Fibroblast of skin of abdomen (primary cell): ENCODE results near the gene ERBB4.

Source experiments
- DNase-seq: peaks from one replicate; pipeline ENCODE4 v3.0.0-alpha.2; 2013

Gene ERBB4

DNA sequence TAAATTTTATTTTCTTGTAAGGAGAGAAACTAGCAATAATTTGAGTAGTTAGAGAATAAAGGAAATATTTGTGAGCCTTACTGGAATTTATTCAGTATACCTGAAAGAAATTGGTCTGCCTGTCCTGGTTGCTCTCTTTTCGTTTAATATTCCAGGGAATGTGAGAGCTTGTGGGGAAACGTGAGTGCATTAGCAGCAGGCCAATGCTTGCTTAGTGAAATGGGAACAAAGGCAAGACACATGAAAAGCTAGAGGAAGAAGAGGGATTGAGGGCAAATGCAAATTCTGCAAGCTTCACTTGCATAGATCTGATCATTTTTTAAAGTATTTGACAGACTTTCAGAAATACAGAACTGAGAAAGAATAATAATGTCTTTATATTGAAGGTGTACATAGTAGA lies 111.0 kb downstream of the ERBB4 start:
- no peak for DNase-seq

- DNase-seq: no peak
Observed at GRCh38 chr2:212426637-212427412, 111.8 kb downstream of the ERBB4 start.

DNA sequence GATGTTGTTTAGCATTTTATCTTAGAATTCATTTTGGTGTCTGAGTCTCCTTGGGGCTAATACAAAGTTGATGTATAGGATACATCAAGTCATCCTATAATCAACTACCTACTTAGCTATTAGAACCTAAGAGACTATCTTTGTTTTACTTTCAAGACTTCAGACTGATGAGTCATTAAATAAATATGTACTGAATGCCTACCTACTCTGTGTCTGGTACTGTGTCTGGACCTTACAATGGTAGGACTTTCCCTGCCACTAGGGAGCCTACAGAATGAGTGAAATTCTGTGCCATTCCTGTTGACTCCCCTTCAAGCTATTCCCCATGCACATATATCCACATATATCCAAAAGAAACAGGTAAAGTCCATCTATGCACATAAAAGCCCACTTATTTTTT lies 114.5 kb downstream of the ERBB4 start:
- DNase-seq: no peak

DNA sequence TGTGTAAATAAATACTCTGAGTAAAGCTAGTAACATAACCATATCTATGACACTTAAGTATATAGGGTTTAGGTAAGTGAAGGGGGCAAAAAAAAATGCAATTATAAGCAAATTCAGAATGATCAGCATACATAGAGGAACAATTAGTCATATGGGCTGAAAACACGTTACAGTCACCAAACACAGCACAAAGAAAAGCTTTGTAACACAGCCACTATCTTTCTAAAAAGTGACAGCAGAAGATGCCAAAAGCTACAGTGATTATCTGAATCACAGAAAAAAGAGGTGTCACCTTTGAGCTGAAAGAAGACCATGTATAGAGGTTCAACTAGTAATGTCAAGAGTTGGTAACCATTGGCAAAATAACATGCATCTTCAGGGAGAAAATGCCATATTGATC lies 115.5 kb downstream of the ERBB4 start:
- DNase-seq: no peak

- DNase-seq: peak; percentile 89
Observed at GRCh38 chr2:212421556-212422334, 116.9 kb downstream of the ERBB4 start.

GRCh38 chr2:212416086-212416485 lies 122.5 kb downstream of the ERBB4 start:
- DNase-seq: no peak

DNA sequence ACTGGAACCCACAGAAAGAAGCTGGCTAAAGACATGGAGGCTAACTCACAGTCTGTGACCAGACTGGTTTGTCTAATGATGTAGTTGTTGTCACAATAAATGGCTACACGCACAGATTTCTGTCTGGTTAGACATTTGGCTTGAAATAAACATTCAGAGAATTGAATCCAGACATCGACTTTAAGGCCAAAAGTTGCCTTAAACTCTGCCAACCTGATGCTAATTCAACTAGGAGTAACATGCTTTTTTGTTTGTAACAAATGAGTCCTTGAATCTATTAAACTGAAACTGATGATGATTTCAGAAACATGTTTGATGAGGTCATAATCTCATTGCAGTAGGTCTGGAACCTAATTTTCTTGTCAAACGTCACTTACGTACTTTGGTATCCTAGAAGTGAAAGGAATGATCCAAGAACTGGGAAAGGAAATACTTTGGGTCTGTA lies 123.8 kb downstream of the ERBB4 start:
- DNase-seq: peak; percentile 62

DNA sequence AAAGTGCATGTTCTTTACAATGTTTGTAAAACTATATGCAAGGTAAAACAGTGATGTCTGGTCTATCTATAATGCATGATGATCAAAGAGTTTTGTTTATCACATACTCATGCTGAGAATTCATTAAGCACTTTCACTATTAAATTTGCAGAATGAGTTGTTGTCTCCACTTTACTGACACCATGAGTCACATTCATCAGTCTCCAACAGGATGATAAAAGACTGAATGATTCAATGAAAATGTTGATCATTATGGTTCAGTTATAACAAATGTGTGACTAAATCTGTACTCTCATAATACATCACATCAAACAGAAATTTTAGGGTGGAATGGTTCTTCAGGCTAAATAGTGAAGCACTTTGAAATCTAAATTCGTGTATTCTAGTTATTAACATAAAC lies 129.0 kb downstream of the ERBB4 start:
- DNase-seq: no peak

DNA sequence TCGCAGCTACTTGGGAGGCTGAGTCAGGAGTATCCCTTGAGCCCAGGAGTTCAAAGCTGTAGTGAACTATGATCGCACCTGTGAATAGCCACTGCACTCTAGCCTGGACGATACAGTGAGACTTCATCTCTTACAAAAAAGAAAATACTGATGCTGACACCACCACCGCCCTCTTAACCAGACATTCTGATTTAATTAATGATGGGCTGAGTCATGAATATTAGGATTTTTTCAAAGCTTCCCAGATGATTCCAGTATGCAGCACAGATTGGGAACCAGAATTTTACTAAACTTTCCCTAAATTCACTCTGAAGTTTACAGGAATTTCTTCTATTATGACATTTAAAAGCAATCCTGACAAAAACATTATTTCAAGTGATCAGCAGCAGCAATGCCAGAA lies 130.1 kb downstream of the ERBB4 start:
- no peak for DNase-seq

GRCh38 chr2:212406716-212407115 lies 131.9 kb downstream of the ERBB4 start:
- no peak for DNase-seq

GRCh38 chr2:212402316-212402715 lies 136.3 kb downstream of the ERBB4 start:
- DNase-seq: no peak

GRCh38 chr2:212398316-212398715 lies 140.3 kb downstream of the ERBB4 start:
- no peak for DNase-seq

- DNase-seq: no peak
Observed at GRCh38 chr2:212392544-212392943, 146.1 kb downstream of the ERBB4 start.

GRCh38 chr2:212392043-212392442 lies 146.6 kb downstream of the ERBB4 start:
- peak; percentile 77 for DNase-seq

- DNase-seq: peak; percentile 38
Observed at GRCh38 chr2:212387146-212387545, 151.5 kb downstream of the ERBB4 start.

DNA sequence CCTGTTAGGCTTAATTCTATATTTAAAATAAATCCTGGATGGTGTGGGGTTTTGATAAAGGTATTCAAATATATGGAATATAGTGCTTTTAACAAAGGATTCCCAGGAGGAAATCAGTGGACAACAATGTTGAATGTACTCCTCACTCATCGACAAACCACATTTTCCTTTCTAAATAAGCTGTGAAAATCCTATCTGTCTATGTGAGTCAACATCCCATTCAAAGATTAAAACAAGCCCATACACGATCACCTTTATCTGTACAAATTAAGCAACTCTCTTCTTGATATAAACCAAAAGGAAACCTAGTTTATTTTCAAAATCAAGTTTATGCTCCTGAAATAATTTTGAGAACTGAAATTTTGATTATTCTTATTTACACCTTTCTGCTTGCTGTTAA lies 153.4 kb downstream of the ERBB4 start:
- no peak for DNase-seq

- DNase-seq: no peak
Observed at GRCh38 chr2:212384027-212384426, 154.6 kb downstream of the ERBB4 start.

- no peak for DNase-seq
Observed at GRCh38 chr2:212381428-212382102, 157.0 kb downstream of the ERBB4 start.

- no peak for DNase-seq
Observed at GRCh38 chr2:212379103-212379502, 159.5 kb downstream of the ERBB4 start.

GRCh38 chr2:212367431-212367830 lies 171.2 kb downstream of the ERBB4 start:
- no peak for DNase-seq

GRCh38 chr2:212364112-212364985 lies 174.3 kb downstream of the ERBB4 start:
- peak; percentile 67 for DNase-seq

DNA sequence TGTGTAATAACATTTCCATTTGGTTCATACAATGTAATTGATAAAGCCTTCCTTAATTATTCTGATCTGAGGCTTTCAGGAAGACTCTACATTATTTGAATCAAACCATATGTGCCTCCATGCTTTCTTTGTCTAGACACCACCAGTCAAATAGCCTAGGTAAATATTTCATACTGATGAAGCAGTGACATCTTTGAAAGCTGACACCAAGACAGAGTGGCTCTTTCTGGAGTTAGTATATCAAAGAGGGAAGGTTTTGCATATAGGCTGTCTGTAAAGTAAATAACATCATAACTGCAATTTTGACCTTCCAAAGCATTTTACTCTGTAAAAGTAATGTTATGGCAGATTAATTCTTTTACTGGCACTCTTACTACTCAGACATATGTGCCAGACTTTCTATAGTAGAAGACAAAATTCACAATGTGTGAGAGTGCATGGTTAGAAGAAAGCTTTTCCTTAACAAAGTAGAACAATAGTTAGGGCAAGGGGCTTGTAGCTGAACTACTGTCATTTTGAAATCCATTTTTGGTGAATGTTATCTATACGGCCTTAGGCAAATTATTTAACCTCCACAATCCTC lies 177.3 kb downstream of the ERBB4 start:
- no peak for DNase-seq
